HEK293T (cell line): ENCODE data around the gene OGFOD2.

ENCODE experiments used
- CTCF ChIA-PET: fragments of 350-600 bp; formaldehyde crosslinking; extraction: SDS; loops from one replicate; lab custom pipeline; 2021; ENCODE audit warnings: antibody characterized with exemption, inconsistent platforms; lab: Yijun Ruan, JAX
- POLR2A ChIA-PET: fragments of 350-600 bp; formaldehyde crosslinking; extraction: SDS; loops from one replicate; lab custom pipeline; 2020; ENCODE audit warnings: antibody characterized with exemption, inconsistent platforms; lab: Yijun Ruan, JAX
- DNase-seq: peaks from one replicate; pipeline ENCODE4 v3.0.0; 2012; ENCODE audit warnings: mixed read lengths; ENCODE audit errors: extremely low spot score
- ARNT ChIP-seq: fragments of 450-650 bp; IDR thresholded peaks from 2 replicates; pipeline ENCODE4 v1.6.1; 2017; ENCODE audit warnings: mild to moderate bottlenecking
- BHLHE40 ChIP-seq: fragments of 450-650 bp; IDR thresholded peaks from 2 replicates; pipeline ENCODE4 v1.6.1; 2016; ENCODE audit warnings: mild to moderate bottlenecking, moderate library complexity, borderline replicate concordance
- CTBP1 ChIP-seq: fragments of 450-650 bp; IDR thresholded peaks from 2 replicates; pipeline ENCODE4 v1.6.1; 2016; ENCODE audit warnings: borderline replicate concordance
- ELF4 ChIP-seq: fragments of 450-650 bp; IDR thresholded peaks from 2 replicates; pipeline ENCODE4 v1.6.1; 2017; ENCODE audit warnings: antibody characterized with exemption
- FOXA1 ChIP-seq: fragments of 450-650 bp; IDR thresholded peaks from 2 replicates; pipeline ENCODE4 v1.6.1; 2016; ENCODE audit warnings: mild to moderate bottlenecking
- FOXK2 ChIP-seq: fragments of 450-650 bp; IDR thresholded peaks from 2 replicates; pipeline ENCODE4 v1.6.1; 2016; ENCODE audit warnings: mild to moderate bottlenecking
- FOXM1 ChIP-seq: fragments of 450-650 bp; IDR thresholded peaks from 2 replicates; pipeline ENCODE4 v1.6.1; 2017; ENCODE audit warnings: mild to moderate bottlenecking, borderline replicate concordance
- HDGF ChIP-seq: fragments of 450-650 bp; IDR thresholded peaks from 2 replicates; pipeline ENCODE4 v1.6.1; 2017; ENCODE audit warnings: antibody characterized with exemption, borderline replicate concordance
- L3MBTL2 ChIP-seq: fragments of 450-650 bp; conservative IDR thresholded peaks from 2 replicates; pipeline ENCODE4 v1.6.1; 2016; ENCODE audit warnings: mild to moderate bottlenecking
- LEF1 ChIP-seq: fragments of 450-650 bp; IDR thresholded peaks from 2 replicates; pipeline ENCODE4 v1.6.1; 2017; ENCODE audit warnings: mild to moderate bottlenecking, borderline replicate concordance
- NFRKB ChIP-seq: fragments of 450-650 bp; IDR thresholded peaks from 2 replicates; pipeline ENCODE4 v1.6.1; 2016; ENCODE audit warnings: mild to moderate bottlenecking, moderate library complexity
- PKNOX1 ChIP-seq: fragments of 450-650 bp; IDR thresholded peaks from 2 replicates; pipeline ENCODE4 v1.6.1; 2016
- SP1 ChIP-seq: fragments of 450-650 bp; IDR thresholded peaks from 2 replicates; pipeline ENCODE4 v1.6.1; 2017
- SUZ12 ChIP-seq: fragments of 450-650 bp; IDR thresholded peaks from 2 replicates; pipeline ENCODE4 v1.6.1; 2016; ENCODE audit warnings: mild to moderate bottlenecking
- TARDBP ChIP-seq: fragments of 450-650 bp; IDR thresholded peaks from 2 replicates; pipeline ENCODE4 v1.6.1; 2016
- ZNF384 ChIP-seq: fragments of 450-650 bp; IDR thresholded peaks from 2 replicates; pipeline ENCODE4 v1.6.1; 2016

The OGFOD2 gene

GRCh38 chr12:122958198-122958888 is 16.7 kb upstream of the OGFOD2 start:
- TF ChIP-seq L3MBTL2 (no peak), HDGF (no peak), TARDBP (no peak), SP1 (no peak), LEF1 (no peak), PKNOX1 (no peak), FOXM1 (no peak), ZNF384 (no peak), ELF4 (no peak), CTBP1 (no peak), ARNT (no peak), SUZ12 (no peak), FOXK2 (no peak), NFRKB (no peak)
- CTCF ChIA-PET: no interaction called here
- DNase-seq: no peak
- POLR2A ChIA-PET: no interaction called here

GRCh38 chr12:122959566-122960192 is 15.4 kb upstream of the OGFOD2 start:
- POLR2A ChIA-PET: no interaction called here
- DNase-seq: no peak
- TF ChIP-seq SP1 (no peak), ELF4 (no peak), NFRKB (no peak), CTBP1 (no peak), LEF1 (no peak), FOXM1 (no peak), ZNF384 (no peak), TARDBP (no peak), BHLHE40 (no peak)
- CTCF ChIA-PET: no interaction called here

DNA sequence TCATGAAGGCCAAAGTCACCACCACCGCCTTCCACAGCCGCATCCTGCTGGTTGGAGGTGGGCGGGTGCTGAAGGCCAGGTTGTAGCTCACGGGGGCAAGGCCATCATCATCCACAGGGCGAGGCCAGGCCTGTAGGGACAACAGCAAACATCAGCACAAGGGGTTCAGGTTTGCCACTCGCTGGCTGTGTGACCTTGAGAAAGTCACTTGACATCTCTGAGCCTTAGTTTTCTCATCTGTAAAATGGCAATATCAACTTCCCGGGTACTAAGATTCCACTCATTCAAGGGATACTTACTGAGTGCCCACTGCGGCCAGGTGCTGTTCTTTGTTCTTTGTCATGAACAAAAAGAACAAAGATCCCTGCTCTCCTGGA is 14.9 kb upstream of the OGFOD2 start:
- no peak for TF ChIP-seq L3MBTL2
- TF ChIP-seq LEF1: no peak
- no peak for TF ChIP-seq PKNOX1
- TF ChIP-seq SUZ12: no peak
- TF ChIP-seq ARNT: no peak
- no peak for TF ChIP-seq ELF4
- no peak for DNase-seq
- CTCF ChIA-PET: no interaction called here
- POLR2A ChIA-PET: no interaction called here

- ChIA-PET CTCF (no interaction called here), POLR2A (no interaction called here)
- no peak for TF ChIP-seq PKNOX1
- no peak for TF ChIP-seq ARNT
- no peak for TF ChIP-seq HDGF
- TF ChIP-seq ZNF384: no peak
- no peak for TF ChIP-seq NFRKB
- no peak for TF ChIP-seq SP1
- no peak for TF ChIP-seq FOXM1
- TF ChIP-seq CTBP1: no peak
- TF ChIP-seq L3MBTL2: no peak
- TF ChIP-seq LEF1: no peak
- no peak for DNase-seq
Measured at GRCh38 chr12:122961531-122962329, 13.3 kb upstream of the OGFOD2 start.

- CTCF ChIA-PET: no interaction called here
- TF ChIP-seq SP1 (no peak), ELF4 (no peak), FOXK2 (no peak), BHLHE40 (no peak), FOXA1 (no peak), TARDBP (no peak), ARNT (no peak)
- POLR2A ChIA-PET: no interaction called here
- DNase-seq: no peak
Measured at GRCh38 chr12:122963941-122964265, 11.1 kb upstream of the OGFOD2 start.

DNA sequence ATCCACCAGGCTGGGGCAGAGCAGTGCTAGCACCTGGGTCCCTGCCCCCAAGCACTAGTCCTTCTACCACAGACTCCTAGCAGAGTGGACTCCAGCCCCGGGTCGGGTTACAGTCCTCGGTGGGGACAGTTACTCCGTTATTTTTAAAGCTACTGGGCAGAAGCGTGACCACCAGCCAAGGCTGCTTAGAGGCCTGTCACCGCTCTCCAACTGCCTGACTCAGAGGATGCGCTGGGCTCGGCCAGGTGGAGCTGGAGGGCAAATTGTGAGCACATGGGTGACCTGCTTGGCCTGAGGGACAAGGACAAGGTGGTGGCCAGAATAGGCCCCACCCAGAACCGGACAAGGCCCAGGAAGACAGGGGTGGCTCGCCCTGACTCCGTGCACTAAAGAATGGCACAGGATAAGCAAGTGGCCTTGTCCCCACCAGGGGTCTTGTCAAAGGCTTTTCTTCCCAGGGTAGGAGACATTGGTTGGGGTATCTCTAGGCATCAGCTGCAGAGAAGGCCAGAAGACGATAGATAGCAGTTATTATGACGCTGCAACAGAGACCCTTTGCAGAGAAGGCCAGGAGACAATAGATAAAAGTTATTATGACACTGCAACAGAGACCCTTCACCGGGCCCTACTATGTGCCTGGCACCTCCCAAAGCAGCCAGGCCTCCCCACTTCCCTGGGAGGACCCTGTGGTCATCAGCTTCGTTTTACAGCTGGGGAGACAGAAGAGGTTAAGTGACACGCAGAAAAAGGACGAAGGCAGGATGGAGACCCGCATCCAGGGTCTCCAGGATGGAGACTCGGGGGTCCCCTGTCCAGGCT is 10.4 kb upstream of the OGFOD2 start:
- ChIA-PET CTCF (no interaction called here), POLR2A (interaction anchor here (0.9 kb wide), 1 partner anchor 8 kb away, joined by 4 read pairs; no protein-coding TSS in a partner anchor)
- no peak for DNase-seq
- TF ChIP-seq ZNF384 (no peak), SUZ12 (no peak), BHLHE40 (no peak), PKNOX1 (no peak), CTBP1 (no peak), L3MBTL2 (no peak), NFRKB (no peak), ARNT (no peak), FOXM1 (no peak), FOXA1 (no peak), FOXK2 (no peak), HDGF (no peak), ELF4 (no peak), TARDBP (no peak), LEF1 (no peak), SP1 (no peak)
